SK-N-SH (cell line): ENCODE data around the gene MYL12A. TPM values are rescaled to one million over a fixed set of nuclear protein-coding genes. Genes with fewer than 3 reads are reported as not detected.

Experiments
- CTCF ChIA-PET: fragments of 300-600, 350-600 bp; formaldehyde crosslinking; extraction: SDS; loops from one replicate; lab custom pipeline; 2021; lab: Yijun Ruan, JAX
- POLR2A ChIA-PET: fragments of 350-600 bp; sonication (Branson Sonifier 250); formaldehyde crosslinking; extraction: SDS; loops from one replicate; lab custom pipeline; 2020; ENCODE audit warnings: antibody characterized with exemption, inconsistent platforms; lab: Yijun Ruan, JAX
- DNase-seq: peaks from one replicate; pipeline ENCODE4 v3.0.0; 2012
- H2AFZ ChIP-seq: fragments of 200-600 bp; sonication (generic); 2 replicates; pipeline ENCODE4 v1.8.1; 2016; ENCODE audit warnings: antibody characterized with exemption, mild to moderate bottlenecking, low read depth
- H3F3A ChIP-seq: fragments of 200-600 bp; sonication (generic); replicated peaks from 2 replicates; pipeline ENCODE3; 2016; ENCODE audit warnings: antibody characterized with exemption, mild to moderate bottlenecking; ENCODE audit not compliant: insufficient read depth
- H3K27ac ChIP-seq, 2 experiments: fragments of 200-500 bp in 1 of 2; fragments of 200-600 bp in 1 of 2; sonication (Bioruptor generic) in 1 of 2; sonication (generic), shearing (Covaris generic) in 1 of 2; 2 replicates each; pipeline versions ENCODE4 v1.5.1 to v1.6.1; 2014 to 2016; ENCODE audit warnings: low read depth in 2 of 2, inconsistent platforms in 1 of 2, low read length in 1 of 2, mild to moderate bottlenecking in 1 of 2, mixed read lengths in 1 of 2
- H3K27me3 ChIP-seq: fragments of 200-600 bp; sonication (generic), shearing (Covaris generic); 2 replicates; pipeline ENCODE4 v1.6.1; 2016; ENCODE audit warnings: mixed run types; ENCODE audit not compliant: insufficient read depth
- H3K36me3 ChIP-seq, 2 experiments: fragments of 200-500 bp in 1 of 2; fragments of 200-600 bp in 1 of 2; sonication (Bioruptor generic) in 1 of 2; sonication (generic) in 1 of 2; replicated peaks in 1 of 2; 2 replicates each; pipeline versions ENCODE3 to v1.5.1; 2014 to 2016; ENCODE audit warnings: low read length in 1 of 2, mild to moderate bottlenecking in 1 of 2; ENCODE audit not compliant: insufficient read depth in 2 of 2, control insufficient read depth in 1 of 2
- H3K4me1 ChIP-seq, 2 experiments: fragments of 200-500 bp in 1 of 2; fragments of 200-600 bp in 1 of 2; sonication (Bioruptor generic) in 1 of 2; sonication (generic), shearing (Covaris generic) in 1 of 2; 2 replicates each; pipeline versions ENCODE4 v1.5.1 to v1.6.1; 2014 to 2016; ENCODE audit warnings: low read depth in 1 of 2, low read length in 1 of 2, mixed run types in 1 of 2; ENCODE audit not compliant: insufficient read depth in 2 of 2, control insufficient read depth in 1 of 2
- H3K4me2 ChIP-seq: fragments of 200-600 bp; sonication (generic), shearing (Covaris generic); 2 replicates; pipeline ENCODE4 v1.6.1; 2017; ENCODE audit warnings: mixed run types
- H3K4me3 ChIP-seq, 2 experiments: fragments of 200-500 bp in 1 of 2; fragments of 200-600 bp in 1 of 2; sonication (Bioruptor generic) in 1 of 2; sonication (generic), shearing (Covaris generic) in 1 of 2; 2 replicates each; pipeline versions ENCODE4 v1.5.1 to v1.8.1; 2014 to 2016; ENCODE audit warnings: low read depth in 2 of 2, inconsistent platforms in 1 of 2, low read length in 1 of 2, mild to moderate bottlenecking in 1 of 2, mixed read lengths in 1 of 2, moderate library complexity in 1 of 2
- H3K79me2 ChIP-seq: fragments of 200-600 bp; sonication (generic); 2 replicates; pipeline ENCODE4 v1.8.1; 2017; ENCODE audit warnings: mild to moderate bottlenecking; ENCODE audit not compliant: insufficient read depth
- H3K9ac ChIP-seq: fragments of 200-600 bp; sonication (generic); 2 replicates; pipeline ENCODE4 v1.6.1; 2017; ENCODE audit warnings: mixed run types
- H3K9me2 ChIP-seq: fragments of 200-600 bp; sonication (generic); 2 replicates; pipeline ENCODE4 v1.6.1; 2017; ENCODE audit warnings: mixed run types
- H3K9me3 ChIP-seq: fragments of 200-600 bp; sonication (generic); 2 replicates; pipeline ENCODE4 v1.6.1; 2017; ENCODE audit warnings: mixed run types, mild to moderate bottlenecking, moderate library complexity
- H4K20me1 ChIP-seq: fragments of 200-600 bp; sonication (generic); 2 replicates; pipeline ENCODE4 v1.6.1; 2017; ENCODE audit warnings: mild to moderate bottlenecking, mixed run types; ENCODE audit not compliant: insufficient read depth
- CHD2 ChIP-seq: fragments of 150-350 bp; IDR thresholded peaks from 2 replicates; pipeline ENCODE4 v1.6.1; 2018; ENCODE audit warnings: low read length; ENCODE audit not compliant: partially characterized antibody
- EZH2phosphoT487 ChIP-seq: fragments of 200-600 bp; sonication (generic); IDR thresholded peaks from 2 replicates; pipeline ENCODE4 v1.6.1; 2017; ENCODE audit warnings: low read depth, mixed run types, mild to moderate bottlenecking, antibody characterized with exemption, moderate library complexity, borderline replicate concordance
- FOXJ3 ChIP-seq: sonication (generic); formaldehyde crosslinking; IDR thresholded peaks from 2 replicates; pipeline ENCODE4 v1.5.1; 2020; ENCODE audit warnings: mild to moderate bottlenecking, missing genetic modification reagents
- FOXM1 ChIP-seq: IDR thresholded peaks from 2 replicates; pipeline ENCODE4 v1.4.0; 2012; ENCODE audit warnings: low read depth, mild to moderate bottlenecking
- GABPA ChIP-seq: IDR thresholded peaks from 2 replicates; pipeline ENCODE4 v1.4.0; 2012; ENCODE audit warnings: low read depth, mild to moderate bottlenecking
- GATA2 ChIP-seq: sonication (generic); formaldehyde crosslinking; IDR thresholded peaks from 2 replicates; pipeline ENCODE4 v1.5.0; 2020; ENCODE audit warnings: mild to moderate bottlenecking, missing genetic modification reagents
- MEF2A ChIP-seq: IDR thresholded peaks from 2 replicates; pipeline ENCODE4 v1.4.0; 2012; ENCODE audit warnings: low read depth, borderline replicate concordance
- MXI1 ChIP-seq: IDR thresholded peaks from 2 replicates; pipeline ENCODE4 v1.6.1; 2012; ENCODE audit warnings: mild to moderate bottlenecking, low read depth, low read length, improper control_type of control experiment
- PBX3 ChIP-seq: IDR thresholded peaks from 2 replicates; pipeline ENCODE4; 2012
- POLR2AphosphoS5 ChIP-seq: IDR thresholded peaks from 2 replicates; pipeline ENCODE4 v1.6.1; 2012; ENCODE audit warnings: low read depth, low read length
- RFX5 ChIP-seq: IDR thresholded peaks from 2 replicates; pipeline ENCODE4 v1.6.1; 2012; ENCODE audit warnings: mild to moderate bottlenecking, improper control_type of control experiment, low read length
- RXRA ChIP-seq: IDR thresholded peaks from 2 replicates; pipeline ENCODE4 v1.4.0; 2012; ENCODE audit warnings: low read depth, mild to moderate bottlenecking, borderline replicate concordance
- TAF1 ChIP-seq: IDR thresholded peaks from 2 replicates; pipeline ENCODE4 v1.6.1; 2012; ENCODE audit warnings: low read depth, mild to moderate bottlenecking, low read length, moderate library complexity, borderline replicate concordance
- TCF12 ChIP-seq: IDR thresholded peaks from 2 replicates; pipeline ENCODE4 v1.4.0; 2012
- TEAD4 ChIP-seq: IDR thresholded peaks from 2 replicates; pipeline ENCODE4 v1.4.0; 2012; ENCODE audit warnings: mild to moderate bottlenecking, borderline replicate concordance; ENCODE audit not compliant: insufficient read depth
- YY1 ChIP-seq: IDR thresholded peaks from 2 replicates; pipeline ENCODE4 v1.4.0; 2012; ENCODE audit warnings: low read depth, mild to moderate bottlenecking
- ZBTB33 ChIP-seq: IDR thresholded peaks from 2 replicates; pipeline ENCODE4 v1.4.0; 2012; ENCODE audit warnings: low read depth, borderline replicate concordance
- WGBS: methylation state at CpG from one replicate; pipeline ENCODE4 v1.1.6; 2017; ENCODE audit warnings: low lambda C conversion rate; 5-methylcytosine and 5-hydroxymethylcytosine counted together
- polyA plus RNA-seq, 3 experiments: library from polyadenylated mRNA; depleted of rRNA; stranded (reverse); fragments of >200 nt; gene quantifications; 2 replicates each; pipeline ENCODE4 v1.2.3, GENCODE V29; 2012
- TF ChIP-seq, protein P1 (sequence below): fragments of 150-350 bp; IDR thresholded peaks from 2 replicates; pipeline ENCODE4 v1.6.1; 2017; ENCODE audit warnings: antibody characterized with exemption, low read length, low read depth, borderline replicate concordance
- TF ChIP-seq, protein P2 (sequence below): IDR thresholded peaks from 2 replicates; pipeline ENCODE4 v1.4.0; 2012; ENCODE audit warnings: low read depth, borderline replicate concordance

Gene MYL12A
- polyA plus RNA-seq, 1 of the 3 experiments (the other 2 are of a cell fraction): 448 TPM

DNA sequence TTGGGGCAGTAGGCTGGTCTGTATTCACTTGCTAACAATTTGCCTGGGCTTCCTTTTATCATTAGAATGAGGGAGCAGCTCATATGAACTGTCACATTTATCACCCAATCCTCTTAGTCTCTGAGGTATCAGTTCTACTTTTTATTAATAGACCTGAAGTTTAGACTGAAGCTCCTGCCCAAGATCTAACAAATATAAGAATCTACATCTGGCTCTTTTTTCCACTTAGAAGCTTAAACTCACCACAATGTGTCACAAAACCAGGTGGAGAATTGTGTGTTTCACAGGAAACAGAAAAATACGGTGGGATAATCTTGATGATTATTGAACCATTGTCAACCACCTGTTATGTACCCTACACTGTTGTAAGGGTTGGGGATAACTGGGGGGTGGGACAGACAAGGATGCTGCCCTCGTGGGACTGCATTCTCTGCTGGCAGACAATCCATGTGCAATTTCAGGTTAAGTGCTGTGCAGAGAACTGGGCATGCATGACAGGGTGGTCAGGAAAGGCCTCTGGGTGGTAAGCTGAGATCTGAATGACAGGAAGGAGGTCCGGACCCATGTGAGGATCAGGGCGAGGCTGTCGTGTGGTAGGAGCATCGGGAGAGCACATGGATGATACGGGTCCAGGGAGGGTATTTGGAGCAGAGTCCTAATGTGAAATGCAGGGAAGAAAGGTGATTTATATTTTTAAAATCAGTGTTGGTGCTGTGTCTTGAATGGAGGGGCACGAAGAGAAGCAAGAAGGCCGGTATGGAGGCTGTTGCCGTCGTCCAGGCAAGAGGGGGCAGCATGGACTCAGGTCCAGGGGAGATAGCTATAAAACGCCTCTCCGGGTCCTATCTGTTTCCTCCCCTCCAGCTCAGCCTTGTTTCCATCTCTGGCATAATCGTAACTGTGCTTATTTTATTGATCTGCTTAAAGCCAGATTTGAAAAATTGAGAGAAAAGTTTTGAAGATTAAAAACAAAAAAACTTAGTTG lies 31.9 kb downstream of the MYL12A start:
- Histone ChIP-seq H3K9me2 (no peaks in the 10 kb centered on the region), H3K27me3 (no peaks in the 10 kb centered on the region), H2AFZ (no peak overlapping the region), H3F3A (peaks cover 50% of the 10 kb centered on the region), H3K79me2 (peaks cover 23% of the 10 kb centered on the region), H4K20me1 (peaks cover 10% of the 10 kb centered on the region; the same call in 1 of the 2 replicates), H3K9me3 (no peaks in the 10 kb centered on the region), H3K9ac (no peak overlapping the region), H3K4me3 (no peak overlapping the region), H3K27ac (0 out of 4 replicates have a peak overlapping the region, but pooled peaks of 1 of the 2 experiments have one; percentile 8), H3K4me2 (no peak overlapping the region), H3K36me3 (peaks cover 45 to 49% of the 10 kb centered on the region in 2 experiments), H3K4me1 (peaks cover 4 to 23% of the 10 kb centered on the region in 2 experiments; a peak in 3 of 4 replicates)
- POLR2A ChIA-PET: no interaction called here
- WGBS: 62% methylated on average over 14 of the region's 14 CpGs
- TF ChIP-seq FOXM1 (no peak), MXI1 (no peak), PBX3 (no peak), ZBTB33 (no peak), CHD2 (no peak), RXRA (no peak), POLR2AphosphoS5 (no peak), TEAD4 (no peak), GATA2 (CRISPR knock-in tag) (no peak), TAF1 (no peak), TCF12 (no peak), EZH2phosphoT487 (no peak), RFX5 (no peak), YY1 (no peak), MEF2A (no peak), FOXJ3 (CRISPR knock-in tag) (no peak), GABPA (no peak)
- TF ChIP-seq, protein P1, sequence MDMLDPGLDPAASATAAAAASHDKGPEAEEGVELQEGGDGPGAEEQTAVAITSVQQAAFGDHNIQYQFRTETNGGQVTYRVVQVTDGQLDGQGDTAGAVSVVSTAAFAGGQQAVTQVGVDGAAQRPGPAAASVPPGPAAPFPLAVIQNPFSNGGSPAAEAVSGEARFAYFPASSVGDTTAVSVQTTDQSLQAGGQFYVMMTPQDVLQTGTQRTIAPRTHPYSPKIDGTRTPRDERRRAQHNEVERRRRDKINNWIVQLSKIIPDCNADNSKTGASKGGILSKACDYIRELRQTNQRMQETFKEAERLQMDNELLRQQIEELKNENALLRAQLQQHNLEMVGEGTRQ: no peak
- TF ChIP-seq, protein P2, sequence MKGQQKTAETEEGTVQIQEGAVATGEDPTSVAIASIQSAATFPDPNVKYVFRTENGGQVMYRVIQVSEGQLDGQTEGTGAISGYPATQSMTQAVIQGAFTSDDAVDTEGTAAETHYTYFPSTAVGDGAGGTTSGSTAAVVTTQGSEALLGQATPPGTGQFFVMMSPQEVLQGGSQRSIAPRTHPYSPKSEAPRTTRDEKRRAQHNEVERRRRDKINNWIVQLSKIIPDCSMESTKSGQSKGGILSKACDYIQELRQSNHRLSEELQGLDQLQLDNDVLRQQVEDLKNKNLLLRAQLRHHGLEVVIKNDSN: no peak
- CTCF ChIA-PET: interaction anchor here (1.0 to 13.0 kb wide), 8 partner anchors 16 to 719 kb away, joined by 3 to 233 read pairs (median 3); partner anchors contain the start of gene MYL12A
- DNase-seq: no peak
